SW480 (cell line): ENCODE measurements around the gene LFNG.
A peak's percentile ranks its signal among the peaks of the same experiment; 100 is the strongest.

Experiments used
- DNase-seq: peaks from one replicate; pipeline ENCODE4 v3.0.0-alpha.2; 2016; ENCODE audit warnings: low spot score

Gene LFNG

GRCh38 chr7:2572101-2572842 lies 52.7 kb downstream of the LFNG start:
- peak; percentile 87 for DNase-seq

GRCh38 chr7:2573761-2574160 lies 54.2 kb downstream of the LFNG start:
- no peak for DNase-seq

DNA sequence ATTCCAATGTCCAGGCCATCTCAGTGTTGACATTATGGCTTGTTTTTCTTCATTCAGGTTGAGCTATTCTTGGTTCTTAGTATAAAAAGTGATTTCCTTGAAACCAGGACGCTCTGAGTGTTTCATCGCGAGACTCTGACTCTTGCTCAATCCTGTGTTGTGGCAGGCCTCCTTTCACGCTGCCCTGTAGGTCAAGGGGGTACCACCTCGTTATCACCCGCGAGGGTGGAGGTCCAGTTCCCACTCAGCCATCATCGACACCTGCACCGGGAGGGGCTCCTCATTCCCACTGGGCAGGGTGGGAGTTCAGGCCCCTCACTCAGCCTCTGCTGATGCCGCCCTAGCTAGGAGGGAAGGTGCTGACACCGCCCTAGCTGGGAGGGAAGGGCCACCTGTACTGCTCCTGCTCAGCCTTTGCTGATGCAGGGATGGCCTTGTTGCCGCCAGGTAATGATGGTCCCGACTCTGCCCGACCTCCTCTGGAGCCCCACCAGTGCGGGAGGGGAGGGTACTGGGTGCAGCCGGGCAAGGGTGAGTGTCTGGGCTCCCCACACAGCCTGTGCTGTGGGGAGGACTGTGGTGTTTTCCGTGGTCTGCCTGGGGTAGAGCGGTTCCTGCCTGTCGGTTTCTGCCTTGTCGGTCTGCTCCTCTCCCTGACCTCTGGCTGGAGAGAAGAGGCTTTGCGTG lies 55.6 kb downstream of the LFNG start:
- DNase-seq, result no peak

GRCh38 chr7:2575733-2576340 lies 56.3 kb downstream of the LFNG start:
- no peak for DNase-seq

DNA sequence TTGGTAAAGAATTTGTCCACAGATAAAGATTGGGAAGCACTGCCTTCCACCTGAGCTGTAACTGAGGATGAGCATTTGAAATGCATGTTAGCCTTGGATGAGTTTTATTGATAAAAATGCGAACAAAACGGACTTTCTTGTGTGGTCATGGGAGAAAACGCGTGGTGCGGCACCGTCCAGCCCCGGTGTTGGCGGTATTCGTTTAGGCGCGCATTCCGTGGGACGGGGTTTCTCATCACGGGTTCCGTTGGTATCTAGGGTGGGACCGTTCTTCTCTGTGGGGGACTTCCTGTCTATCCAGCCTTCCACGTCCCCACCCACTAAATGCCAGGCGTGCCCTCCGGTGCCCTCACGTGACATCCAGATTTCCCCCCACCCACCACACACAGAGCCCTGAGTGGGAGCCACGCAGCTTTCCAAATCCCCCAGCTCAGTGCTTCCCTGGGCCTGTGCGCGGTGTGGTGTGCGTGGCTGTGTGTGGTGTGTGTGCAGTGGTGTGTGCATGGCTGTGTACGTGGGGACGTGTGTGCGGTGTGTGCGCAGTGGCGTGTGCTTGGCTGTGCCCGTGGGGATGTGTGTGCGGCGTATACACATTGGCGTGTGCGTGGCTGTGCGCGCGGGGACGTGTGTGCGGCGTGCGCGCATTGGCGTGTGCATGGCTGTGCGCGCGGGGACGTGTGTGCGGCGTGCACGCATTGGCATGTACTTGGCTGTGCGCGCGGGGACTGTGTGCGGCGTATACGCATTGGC lies 57.3 kb downstream of the LFNG start:
- DNase-seq, result no peak
